CD4-positive, alpha-beta T cell (primary cell): Measurements from ENCODE around the gene DNER. TPM values are rescaled to one million over a fixed set of nuclear protein-coding genes. Genes with fewer than 3 reads are reported as not detected.

Experiments
- ATAC-seq: fragments of 200-7000 bp; cut with Tn5 transposase; one replicate; pipeline ENCODE4 v1.10.0; 2022; ENCODE audit warnings: mild to moderate bottlenecking; ENCODE audit not compliant: poor library complexity
- CTCF ChIA-PET: fragments of 350-600 bp; sonication (Branson Sonifier 250); formaldehyde crosslinking; loops from one replicate; lab custom pipeline; 2021; ENCODE audit warnings: antibody characterized with exemption, inconsistent platforms; lab: Charles Lee
- POLR2A ChIA-PET: fragments of 350-600 bp; sonication (Branson Sonifier 250); formaldehyde crosslinking; loops from one replicate; lab custom pipeline; 2021; ENCODE audit warnings: antibody characterized with exemption, inconsistent platforms; lab: Charles Lee
- DNase-seq, 14 experiments: peaks; one replicate each; pipeline ENCODE4 v3.0.0-alpha.2; 2013 to 2020; ENCODE audit warnings: mixed read lengths in 2 of 14
- H3K27ac ChIP-seq, 2 donors: one replicate each; pipeline versions ENCODE4 v1.5.1 to v1.7.0; 2013; ENCODE audit warnings: low read length in 2 of 2, low read depth in 1 of 2, mild to moderate bottlenecking in 1 of 2
- H3K27me3 ChIP-seq, 2 experiments: 1 replicate in 1 of 2; 2 replicates in 1 of 2; pipeline versions ENCODE4 v1.6.1 to v1.7.0; 2013; ENCODE audit warnings: low read length in 2 of 2, control low read depth in 1 of 2, mild to moderate bottlenecking in 1 of 2, moderate library complexity in 1 of 2; ENCODE audit not compliant: insufficient read depth in 2 of 2, control insufficient read depth in 1 of 2
- H3K36me3 ChIP-seq: one replicate; pipeline ENCODE4 v1.6.1; 2013; ENCODE audit warnings: low read length, control low read depth; ENCODE audit not compliant: insufficient read depth
- H3K4me1 ChIP-seq: one replicate; pipeline ENCODE4 v1.6.1; 2013; ENCODE audit warnings: low read length, control low read depth; ENCODE audit not compliant: insufficient read depth
- H3K4me3 ChIP-seq: one replicate; pipeline ENCODE4 v1.5.1; 2013; ENCODE audit warnings: mild to moderate bottlenecking, low read length, moderate library complexity
- H3K9me3 ChIP-seq, 2 experiments: 1 replicate in 1 of 2; 2 replicates in 1 of 2; pipeline versions ENCODE4 v1.6.1 to v1.7.0; 2013; ENCODE audit warnings: low read length in 2 of 2, mild to moderate bottlenecking in 2 of 2, control low read depth in 1 of 2, moderate library complexity in 1 of 2; ENCODE audit not compliant: control insufficient read depth in 1 of 2, insufficient read depth in 1 of 2
- H3K27ac Mint-ChIP-seq: one replicate; pipeline ENCODE4 v1.8.0; 2020; ENCODE audit warnings: mixed read lengths
- H3K27me3 Mint-ChIP-seq: one replicate; pipeline ENCODE4 v1.8.0; 2021; ENCODE audit warnings: mixed read lengths
- H3K36me3 Mint-ChIP-seq: one replicate; pipeline ENCODE4 v1.8.0; 2021; ENCODE audit warnings: low read depth, mixed read lengths
- H3K4me1 Mint-ChIP-seq: one replicate; pipeline ENCODE4 v1.8.0; 2021; ENCODE audit warnings: low read depth, mixed read lengths
- H3K4me3 Mint-ChIP-seq: one replicate; pipeline ENCODE4 v1.8.0; 2020; ENCODE audit warnings: mild to moderate bottlenecking, mixed read lengths
- H3K9me3 Mint-ChIP-seq: one replicate; pipeline ENCODE4 v1.8.0; 2020; ENCODE audit warnings: mixed read lengths
- CTCF ChIP-seq: fragments of 200-600 bp; IDR thresholded peaks from one replicate; pipeline ENCODE4 v1.8.0; 2022; ENCODE audit warnings: antibody characterized with exemption, mild to moderate bottlenecking
- intact Hi-C, 2 experiments: fragments of 100-400 bp; cut with DNase I in 1 of 2; cut with micrococcal nuclease in 1 of 2; formaldehyde crosslinking; loops; one replicate each; pipeline versions ENCODE4 v1.15.1 to v1.9.0; 2023 to 2025; cut with DNase I, micrococcal nuclease
- total RNA-seq, 174 experiments: library from RNA in 2 of 174; stranded (reverse) in 2 of 174; gene quantifications; one replicate each; pipeline ENCODE4 v1.2.3 and lab custom pipeline; 2021 to 2026

DNER gene
- total RNA-seq, 2 experiments from 2014 or later: not detected

GRCh38 chr2:229348128-229348527, 366.2 kb downstream of the DNER start:
- Mint-ChIP-seq H3K36me3 (no peaks in the 10 kb centered on the region), H3K4me3 (no peak overlapping the region), H3K27ac (no peak overlapping the region), H3K27me3 (no peaks in the 10 kb centered on the region), H3K4me1 (no peaks in the 10 kb centered on the region), H3K9me3 (peaks cover 7% of the 10 kb centered on the region)
- H3K9me3 ChIP-seq: no peaks in the 10 kb centered on the region
- H3K4me3 ChIP-seq: no peak overlapping the region
- no peaks in the 10 kb centered on the region for H3K27me3 ChIP-seq
- intact Hi-C loops: no loop called here
- no peak overlapping the region for H3K27ac ChIP-seq
- H3K4me1 ChIP-seq: no peaks in the 10 kb centered on the region
- no peak for DNase-seq
- no peak for ATAC-seq
- no peaks in the 10 kb centered on the region for H3K36me3 ChIP-seq
- POLR2A ChIA-PET: no interaction called here
- TF ChIP-seq CTCF: no peak
- CTCF ChIA-PET: no interaction called here

- DNase-seq (no peak), ATAC-seq (no peak)
- intact Hi-C loops: no loop called here
- H3K9me3 Mint-ChIP-seq: peaks cover 7% of the 10 kb centered on the region
- ChIA-PET POLR2A (no interaction called here), CTCF (no interaction called here)
- H3K4me3 Mint-ChIP-seq: no peak overlapping the region
- Histone ChIP-seq H3K4me1 (no peaks in the 10 kb centered on the region), H3K27ac (no peak overlapping the region), H3K36me3 (no peaks in the 10 kb centered on the region), H3K4me3 (no peak overlapping the region), H3K27me3 (no peaks in the 10 kb centered on the region), H3K9me3 (no peaks in the 10 kb centered on the region)
- no peaks in the 10 kb centered on the region for H3K4me1 Mint-ChIP-seq
- no peak overlapping the region for H3K27ac Mint-ChIP-seq
- no peaks in the 10 kb centered on the region for H3K27me3 Mint-ChIP-seq
- no peaks in the 10 kb centered on the region for H3K36me3 Mint-ChIP-seq
- TF ChIP-seq CTCF: no peak
These were observed 367.4 kb downstream of the DNER start for GRCh38 chr2:229346816-229347540.

- intact Hi-C loops: no loop called here
- CTCF ChIA-PET: no interaction called here
- no peak overlapping the region for H3K4me3 ChIP-seq
These were observed 369.4 kb downstream of the DNER start for GRCh38 chr2:229344955-229345354.

More at GRCh38 chr2:229344955-229345354, 369.4 kb downstream of the DNER start:
- no peaks in the 10 kb centered on the region for H3K27me3 Mint-ChIP-seq
- H3K4me3 Mint-ChIP-seq: no peak overlapping the region
- POLR2A ChIA-PET: no interaction called here
- no peak for DNase-seq
- no peak for TF ChIP-seq CTCF
- H3K36me3 ChIP-seq: no peaks in the 10 kb centered on the region
- H3K27ac Mint-ChIP-seq: no peak overlapping the region
- no peak for ATAC-seq
- no peaks in the 10 kb centered on the region for H3K4me1 Mint-ChIP-seq
- H3K27ac ChIP-seq: no peak overlapping the region
- peaks cover 7% of the 10 kb centered on the region for H3K9me3 Mint-ChIP-seq
- H3K36me3 Mint-ChIP-seq: no peaks in the 10 kb centered on the region
- no peaks in the 10 kb centered on the region for H3K27me3 ChIP-seq
- H3K9me3 ChIP-seq: peaks cover 0 to 6% of the 10 kb centered on the region in 2 experiments
- H3K4me1 ChIP-seq: no peaks in the 10 kb centered on the region
